Left lung (tissue), 10 donors: ENCODE results near the gene NAA50. TPM values are rescaled to one million over a fixed set of nuclear protein-coding genes. Genes with fewer than 3 reads are reported as not detected.

Source experiments
- ATAC-seq: fragments of 200-7000 bp; cut with Tn5 transposase; one replicate; pipeline ENCODE4 v1.9.1; 2020; ENCODE audit warnings: moderate library complexity
- DNase-seq, 4 donors: peaks; one replicate each; pipeline ENCODE4 v3.0.0-alpha.2; 2013 to 2020
- H3K27ac ChIP-seq, 2 donors: fragments of 200-600 bp; sonication (generic) in 1 of 2; one replicate each; pipeline versions ENCODE4 v1.5.0 to v1.8.0; 2020 to 2021
- H3K27me3 ChIP-seq, 2 donors: fragments of 200-600 bp; sonication (generic) in 1 of 2; one replicate each; pipeline versions ENCODE4 v1.5.0 to v1.8.0; 2020 to 2021
- H3K36me3 ChIP-seq, 2 donors: fragments of 200-600 bp; sonication (generic) in 1 of 2; one replicate each; pipeline versions ENCODE4 v1.5.0 to v1.8.0; 2020 to 2021
- H3K4me1 ChIP-seq, 2 donors: fragments of 200-600 bp; one replicate each; pipeline ENCODE4 v1.8.0; 2021
- H3K4me3 ChIP-seq, 2 donors: fragments of 200-600 bp; sonication (generic) in 1 of 2; one replicate each; pipeline versions ENCODE4 v1.5.0 to v1.8.0; 2020 to 2021; ENCODE audit warnings: mild to moderate bottlenecking in 1 of 2
- H3K9me3 ChIP-seq, 2 donors: fragments of 200-600 bp; sonication (generic) in 1 of 2; one replicate each; pipeline versions ENCODE4 v1.5.0 to v1.8.0; 2020 to 2021
- CTCF ChIP-seq, 2 donors: fragments of 200-600 bp; sonication (generic) in 1 of 2; IDR thresholded peaks; one replicate each; pipeline versions ENCODE4 v1.5.0 to v1.8.0; 2021; ENCODE audit warnings: antibody characterized with exemption in 2 of 2
- intact Hi-C, 2 donors: fragments of 100-400 bp; cut with DNase I; formaldehyde crosslinking; loops; one replicate each; pipeline versions ENCODE4 v1.11.2 to v1.14.2; 2022
- polyA plus RNA-seq, 6 donors: library from polyadenylated mRNA; unstranded; fragments of 120-200 nt; gene quantifications; one replicate each; pipeline ENCODE4 v1.2.1, GENCODE V29; 2013; ENCODE audit not compliant: insufficient read length in 6 of 6
- total RNA-seq, 2 donors: library from RNA; stranded (reverse); fragmentation: NEBNext Ultra II Directional; extraction: Animal tissue kit (Norgen Biotek cat#: 25700); gene quantifications; one replicate each; pipeline ENCODE4 v1.2.1, GENCODE V29; 2021
- donor health status: DM: no; HTN: yes; CAD: no.
- donor health status: DM: no; HTN: no; CAD: no.

NAA50 gene
- total and polyA plus RNA-seq, 8 donors, result 96.9 to 132 (median 114) TPM

- no peak for TF ChIP-seq CTCF (IDR thresholded peaks at IDR 0.05)
- H3K27ac ChIP-seq, result no peak overlapping the region
- intact Hi-C loops, result loop anchor here in 1 of 2 donors (10.0 kb wide), 1 partner anchor 103 kb away; the partner anchor contains the start of gene GRAMD1C
Observed at GRCh38 chr3:113731694-113732093, 14.4 kb downstream of the NAA50 start.

GRCh38 chr3:113730550-113730949 lies 15.5 kb downstream of the NAA50 start:
- no peak for DNase-seq
- ATAC-seq, result no peak
- H3K4me3 ChIP-seq, result no peak overlapping the region
- intact Hi-C loops, result loop anchor here in 1 of 2 donors (10.0 kb wide), 1 partner anchor 104 kb away; the partner anchor contains the start of gene GRAMD1C
- peaks cover 0 to 8% of the 10 kb centered on the region in 2 donors for H3K36me3 ChIP-seq
- no peaks in the 10 kb centered on the region for H3K27me3 ChIP-seq
- H3K4me1 ChIP-seq, result no peaks in the 10 kb centered on the region
- no peak overlapping the region for H3K27ac ChIP-seq
- no peaks in the 10 kb centered on the region for H3K9me3 ChIP-seq
- no peak for TF ChIP-seq CTCF (IDR thresholded peaks at IDR 0.05)

More at GRCh38 chr3:113731694-113732093, 14.4 kb downstream of the NAA50 start:
- Histone ChIP-seq H3K4me3 (no peak overlapping the region), H3K36me3 (peaks cover 0 to 8% of the 10 kb centered on the region in 2 donors), H3K27me3 (no peaks in the 10 kb centered on the region), H3K4me1 (peaks cover 0 to 7% of the 10 kb centered on the region in 2 donors), H3K9me3 (no peaks in the 10 kb centered on the region)
- DNase-seq, result no peak
- no peak for ATAC-seq

GRCh38 chr3:113728661-113729060 lies 17.4 kb downstream of the NAA50 start:
- intact Hi-C loops, result no loop called here
- no peak overlapping the region for H3K27ac ChIP-seq
- TF ChIP-seq CTCF (IDR thresholded peaks at IDR 0.05), result no peak
- ATAC-seq (no peak), DNase-seq (no peak)
- no peak overlapping the region for H3K4me3 ChIP-seq
- H3K4me1 ChIP-seq, result no peaks in the 10 kb centered on the region
- no peaks in the 10 kb centered on the region for H3K27me3 ChIP-seq
- H3K36me3 ChIP-seq, result peaks cover 0 to 12% of the 10 kb centered on the region in 2 donors
- H3K9me3 ChIP-seq, result no peaks in the 10 kb centered on the region

DNA sequence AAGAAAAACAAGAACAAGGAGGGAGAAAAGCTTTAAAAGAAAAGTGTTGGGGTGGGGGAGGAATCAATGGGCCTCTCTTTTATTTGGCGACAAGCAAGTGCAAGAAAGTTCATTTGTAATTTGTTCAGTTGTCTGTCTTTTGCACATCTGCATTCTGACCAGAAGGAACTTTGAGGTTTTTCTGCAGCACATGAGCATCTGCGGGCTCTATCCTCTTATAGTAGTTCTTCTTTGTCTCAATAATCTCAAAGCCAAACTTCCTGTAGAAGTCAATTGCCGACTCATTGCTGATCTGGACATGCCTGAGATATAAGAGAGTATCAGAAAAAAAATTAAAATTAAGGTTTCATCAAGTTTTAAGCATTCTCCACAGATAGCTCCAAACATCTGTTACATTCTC lies 24.4 kb downstream of the NAA50 start:
- Histone ChIP-seq H3K36me3 (peaks cover 0 to 58% of the 10 kb centered on the region in 2 donors), H3K4me1 (no peaks in the 10 kb centered on the region), H3K4me3 (no peak overlapping the region), H3K9me3 (no peaks in the 10 kb centered on the region), H3K27me3 (no peaks in the 10 kb centered on the region), H3K27ac (no peak overlapping the region)
- no peak for DNase-seq
- intact Hi-C loops, result no loop called here
- no peak for TF ChIP-seq CTCF (IDR thresholded peaks at IDR 0.05)
- ATAC-seq, result no peak

DNA sequence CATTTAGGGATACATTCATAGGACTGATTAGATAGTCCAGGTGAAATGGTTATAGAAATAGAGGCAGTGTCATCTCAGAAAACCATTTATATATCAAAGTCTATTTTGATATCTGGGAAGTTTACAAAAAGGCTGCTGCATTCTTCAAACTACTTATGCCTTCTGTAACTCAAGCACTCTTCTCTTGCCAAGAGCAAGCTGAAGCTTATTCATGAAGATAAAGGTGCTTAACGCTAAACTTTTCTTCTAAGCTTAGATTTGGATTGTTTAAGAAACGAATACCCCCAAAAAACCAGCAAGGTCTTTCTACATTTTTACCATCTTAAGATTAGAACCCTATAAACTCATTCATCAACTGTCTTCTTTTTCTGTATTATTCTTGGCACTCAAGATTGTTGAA lies 26.3 kb downstream of the NAA50 start:
- H3K9me3 ChIP-seq, result no peaks in the 10 kb centered on the region
- intact Hi-C loops, result no loop called here
- no peak overlapping the region for H3K4me3 ChIP-seq
- H3K27me3 ChIP-seq, result no peaks in the 10 kb centered on the region
- DNase-seq (no peak), ATAC-seq (peak; percentile 76)
- H3K27ac ChIP-seq, result no peak overlapping the region
- H3K36me3 ChIP-seq, result peaks cover 0 to 64% of the 10 kb centered on the region in 2 donors
- TF ChIP-seq CTCF (IDR thresholded peaks at IDR 0.05), result no peak
- H3K4me1 ChIP-seq, result no peaks in the 10 kb centered on the region
